K562 (cell line): ENCODE results near the gene C1orf56. TPM values are rescaled to one million over a fixed set of nuclear protein-coding genes. Genes with fewer than 3 reads are reported as not detected.

ENCODE experiments used
- ATAC-seq: fragments of 200-7000 bp; cut with Tn5 transposase; 3 replicates; pipeline ENCODE4 v1.9.1; 2020; ENCODE audit warnings: moderate library complexity
- BruUV-seq: library from RNA; stranded (reverse); fragments of 400-500 nt; replicated peaks from 2 replicates; lab custom pipeline; 2021; lab: Mats Ljungman, UMichigan
- CTCF ChIA-PET: fragments of 300-600 bp; formaldehyde crosslinking; extraction: SDS; loops from one replicate; lab custom pipeline; 2021; ENCODE audit warnings: low intra/inter-chr PET ratio; lab: Yijun Ruan, JAX
- POLR2A ChIA-PET: fragments of 300-600, 350-650 bp; sonication (Branson Sonifier 250); formaldehyde crosslinking; extraction: SDS; loops from one replicate; lab custom pipeline; 2021; ENCODE audit warnings: antibody characterized with exemption, inconsistent platforms; lab: Yijun Ruan, JAX
- DNase-seq, 4 experiments: peaks; one replicate each; pipeline versions ENCODE4 v3.0.0 to v3.0.0-alpha.2; 2011 to 2018; ENCODE audit warnings: low spot score in 3 of 4, mixed read lengths in 3 of 4; ENCODE audit errors: extremely low read depth in 1 of 4
- FAIRE-seq: peaks from 2 replicates; lab custom pipeline; 2011; peaks lifted over from hg19 to GRCh38; lab: Jason Lieb, UNC
- H2AFZ ChIP-seq: 2 replicates; pipeline ENCODE4 v1.6.0; 2011; ENCODE audit warnings: low read depth, low read length, control low read depth, inconsistent platforms
- H3K27ac ChIP-seq: fragments of 200-600 bp; 3 replicates; pipeline ENCODE4 v1.8.0; 2011; ENCODE audit warnings: low read depth, mild to moderate bottlenecking, control low read depth, inconsistent platforms, low read length, moderate library complexity, mixed read lengths; ENCODE audit errors: extremely low read depth
- H3K27me3 ChIP-seq, 2 experiments: fragments of 300-600 bp in 1 of 2; 2 replicates in 1 of 2; 3 replicates in 1 of 2; pipeline versions ENCODE4 v1.6.0 to v1.8.0; 2011; ENCODE audit warnings: inconsistent platforms in 2 of 2, low read length in 2 of 2, mild to moderate bottlenecking in 1 of 2, mixed read lengths in 1 of 2, moderate library complexity in 1 of 2; ENCODE audit not compliant: control insufficient read depth in 2 of 2, insufficient read depth in 2 of 2
- H3K36me3 ChIP-seq: fragments of 300-600 bp; 3 replicates; pipeline ENCODE4 v1.8.0; 2011; ENCODE audit warnings: mild to moderate bottlenecking, low read length, inconsistent platforms; ENCODE audit not compliant: control insufficient read depth, insufficient read depth
- H3K4me1 ChIP-seq, 2 experiments: fragments of 200-600 bp in 1 of 2; replicated peaks in 1 of 2; 2 replicates in 1 of 2; 3 replicates in 1 of 2; pipeline versions ENCODE4 v1.5.1 to v1.8.0; 2011; ENCODE audit warnings: inconsistent platforms in 2 of 2, low read length in 2 of 2, mild to moderate bottlenecking in 1 of 2, mixed read lengths in 1 of 2, moderate library complexity in 1 of 2; ENCODE audit not compliant: control insufficient read depth in 2 of 2, insufficient read depth in 2 of 2
- H3K4me2 ChIP-seq: 2 replicates; pipeline ENCODE4 v1.6.1; 2011; ENCODE audit warnings: low read length, control low read depth, inconsistent platforms, mixed read lengths; ENCODE audit not compliant: insufficient read depth
- H3K4me3 ChIP-seq: fragments of 200-600 bp; sonication (generic), shearing (Covaris generic); 2 replicates; pipeline ENCODE4 v1.5.1; 2016; ENCODE audit warnings: control low read depth, inconsistent platforms
- H3K79me2 ChIP-seq: fragments of 200-600 bp; 3 replicates; pipeline ENCODE4 v1.8.0; 2011; ENCODE audit warnings: low read length, inconsistent platforms; ENCODE audit not compliant: control insufficient read depth, insufficient read depth
- H3K9ac ChIP-seq, 2 experiments: 2 replicates each; pipeline versions ENCODE4 v1.6.0 to v1.6.1; 2011; ENCODE audit warnings: low read depth in 2 of 2, low read length in 2 of 2, control low read depth in 1 of 2, inconsistent platforms in 1 of 2, mild to moderate bottlenecking in 1 of 2, mixed read lengths in 1 of 2; ENCODE audit not compliant: insufficient read depth in 1 of 2
- H3K9me1 ChIP-seq: one replicate; pipeline ENCODE4 v1.6.0; 2011; ENCODE audit warnings: inconsistent platforms, mild to moderate bottlenecking, low read length, moderate library complexity; ENCODE audit not compliant: control insufficient read depth, insufficient read depth
- H3K9me3 ChIP-seq: replicated peaks from 2 replicates; pipeline ENCODE4 v1.5.1; 2011; ENCODE audit warnings: low read depth, low read length, inconsistent platforms; ENCODE audit not compliant: control insufficient read depth, insufficient read depth
- H4K20me1 ChIP-seq: replicated peaks from 2 replicates; pipeline ENCODE4 v1.6.1; 2011; ENCODE audit warnings: low read length, inconsistent platforms, mixed read lengths; ENCODE audit not compliant: control insufficient read depth, insufficient read depth
- FOXO4 ChIP-seq: fragments of 450-650 bp; formaldehyde crosslinking; IDR thresholded peaks from 2 replicates; pipeline ENCODE4 v1.4.0; 2020; ENCODE audit warnings: mild to moderate bottlenecking, moderate library complexity
- GTF3C2 ChIP-seq: IDR thresholded peaks from 3 replicates; pipeline ENCODE4 v1.6.1; 2011; ENCODE audit warnings: borderline replicate concordance, mild to moderate bottlenecking, moderate library complexity; ENCODE audit not compliant: insufficient read length; ENCODE audit errors: extremely low read depth
- ILF3 ChIP-seq: fragments of 450-650 bp; IDR thresholded peaks from 2 replicates; pipeline ENCODE4 v1.6.1; 2018; ENCODE audit warnings: antibody characterized with exemption, mild to moderate bottlenecking, moderate library complexity, borderline replicate concordance
- KDM1A ChIP-seq, 2 experiments: fragments of 450-650 bp; IDR thresholded peaks; 2 replicates each; pipeline ENCODE4 v1.6.1; 2016; ENCODE audit warnings: mild to moderate bottlenecking in 2 of 2
- MCM7 ChIP-seq, 2 experiments: fragments of 450-650 bp; IDR thresholded peaks; 2 replicates each; pipeline ENCODE4 v1.6.1; 2016 to 2018
- MEF2D ChIP-seq: conservative IDR thresholded peaks from 2 replicates; pipeline ENCODE4 v1.6.1; 2016; ENCODE audit warnings: low read depth, missing genetic modification characterization, missing compliant biosample characterization
- NONO ChIP-seq, 2 experiments: fragments of 200-400 bp in 1 of 2; fragments of 450-650 bp in 1 of 2; formaldehyde crosslinking in 1 of 2; IDR thresholded peaks; 2 replicates each; pipeline ENCODE4 v1.6.1; 2017; ENCODE audit warnings: low read depth in 2 of 2, mild to moderate bottlenecking in 2 of 2, moderate library complexity in 2 of 2, low read length in 1 of 2
- PREB ChIP-seq: sonication (generic); formaldehyde crosslinking; IDR thresholded peaks from 2 replicates; pipeline ENCODE4 v1.8.1; 2023; ENCODE audit warnings: mild to moderate bottlenecking, missing genetic modification reagents
- PRMT5 ChIP-seq: sonication (generic); formaldehyde crosslinking; IDR thresholded peaks from 2 replicates; pipeline ENCODE4 v1.5.0; 2020; ENCODE audit warnings: missing genetic modification reagents
- SUPT5H ChIP-seq: fragments of 450-650 bp; IDR thresholded peaks from 2 replicates; pipeline ENCODE4 v1.6.1; 2016
- VEZF1 ChIP-seq: fragments of 200-800 bp; sonication (Bioruptor generic); IDR thresholded peaks from 2 replicates; pipeline ENCODE4 v1.6.1; 2017; ENCODE audit warnings: missing genetic modification characterization, missing compliant biosample characterization
- WGBS: fragments of 100-300 bp; shearing (Covaris generic); methylation state at CpG from one replicate; pipeline ENCODE4 v1.1.6; 2016; ENCODE audit warnings: low coverage, mixed read lengths; ENCODE audit not compliant: insufficient coverage; ENCODE audit errors: missing lambda C conversion rate; 5-methylcytosine and 5-hydroxymethylcytosine counted together
- in situ Hi-C: fragments of 300-500 bp; cut with MboI; formaldehyde crosslinking; loops from 4 replicates; pipeline ENCODE4 v1.15.0; 2018; ENCODE audit warnings: inconsistent platforms, mixed read lengths
- intact Hi-C: fragments of 100-400 bp; cut with micrococcal nuclease; formaldehyde crosslinking; loops from 2 replicates; pipeline ENCODE4 v1.14.2; 2022
- polyA plus RNA-seq, 8 experiments: library from polyadenylated mRNA; depleted of rRNA in 4 of 8; stranded (reverse) in 5 of 8; unstranded in 3 of 8; fragments of >200 nt; fragmentation: Nextera tagmentation in 2 of 8; fragmentation: Illumina TruSeq in 1 of 8; extraction: Ambion mirVana in 2 of 8; extraction: Trizol in 1 of 8; gene quantifications; 2 replicates each; pipeline versions ENCODE4 v1.2.1 to v1.2.3, GENCODE V29; 2011 to 2014; ENCODE audit warnings: inconsistent platforms in 1 of 8, missing spikeins in 1 of 8
- total RNA-seq, 7 experiments: library from RNA; depleted of rRNA in 6 of 7; stranded (reverse); fragments of >200 nt in 6 of 7; fragmentation: Illumina TruSeq in 2 of 7; extraction: Trizol in 2 of 7; gene quantifications; 2 replicates each; pipeline versions ENCODE4 v1.2.1 to v1.2.3, GENCODE V29; 2011 to 2021; ENCODE audit warnings: low replicate concordance in 1 of 7

Gene C1orf56
- total and polyA plus RNA-seq, 9 of the 15 experiments (the other 6 are each of a cell fraction or from before 2014, with no cell fraction given): 0.18 to 15.7 (median 1.1) TPM

- FAIRE-seq (peak; percentile 42), ATAC-seq (peak; percentile 80), DNase-seq (peak; percentile 84 to 94 (median 88))
- Histone ChIP-seq H3K27ac (peak within 1 kb of the TSS; percentile 91), H3K9me1 (no peaks in the 10 kb centered on the region), H2AFZ (peak within 1 kb of the TSS; percentile 37), H3K4me1 (peaks cover 37 to 44% of the 10 kb centered on the region in 2 experiments), H3K4me2 (peak within 1 kb of the TSS; percentile 96), H4K20me1 (0 out of 2 replicates have a peak, but pooled peaks cover 3% of the 10 kb centered on the region), H3K9ac (peak within 1 kb of the TSS; percentile 92 to 97), H3K27me3 (no peaks in the 10 kb centered on the region), H3K9me3 (no peaks in the 10 kb centered on the region), H3K4me3 (peak within 1 kb of the TSS; percentile 95), H3K79me2 (peaks cover 95% of the 10 kb centered on the region), H3K36me3 (peaks cover 52% of the 10 kb centered on the region)
- intact Hi-C loops (loop anchor here (5.0 kb wide), 2 partner anchors 37 to 52 kb away; partner anchors contain the start of genes MINDY1 and PRUNE1), in situ Hi-C loops (no loop called here)
- 1% methylated on average over 56 of the region's 58 CpGs for WGBS
- POLR2A ChIA-PET: interaction anchor here (0.6 to 2.0 kb wide), 12 partner anchors 8 to 594 kb away, joined by 3 to 10 read pairs (median 4); partner anchors contain the start of gene C1orf56
- CTCF ChIA-PET: interaction anchor here (0.7 to 0.9 kb wide), 2 partner anchors 11 to 35 kb away, joined by 3 to 4 read pairs; partner anchors contain the start of gene GABPB2
- BruUV-seq: no TSS peak
- TF ChIP-seq MCM7 (IDR thresholded peaks at IDR 0.05) (no peak), GTF3C2 (no peak), PRMT5 (CRISPR knock-in tag) (no peak), FOXO4 (no peak), ILF3 (no peak), VEZF1 (CRISPR knock-in tag) (peak; percentile 82), MEF2D (no peak), NONO (IDR thresholded peaks at IDR 0.05; ENCODE audit: low read depth in 2 of 2, low read length in 1 of 2) (0 out of 4 replicates have a peak, but pooled peaks of 1 of the 2 experiments have one; percentile 17), KDM1A (IDR thresholded peaks at IDR 0.05) (peak in 1 of 2 experiments; percentile 63; a peak in 1 of 4 replicates), SUPT5H (peak; percentile 92), PREB (CRISPR knock-in tag) (no peak)
Observed at GRCh38 chr1:151059109-151060006, 11.8 kb downstream of the C1orf56 start, which contains the start of gene CDC42SE1. Gene CDC42SE1, minus strand, starts transcription at chr1:151059622. Its CDS starts 3,892 bp downstream, at chr1:151055730.
